SK-N-SH treated with all-trans-retinoic acid at 6 μM for 48 hours (cell line): ENCODE measurements around the gene HIF1AN.

Experiments used
- OSR1 ChIP-seq: fragments of 250-450 bp; sonication (Bioruptor Pico); IDR thresholded peaks from 2 replicates; pipeline ENCODE4 v1.8.0; 2022; ENCODE audit warnings: moderate library complexity, mild to moderate bottlenecking, inconsistent platforms
- PPARA ChIP-seq: fragments of 250-450 bp; sonication (Bioruptor Pico); IDR thresholded peaks from 2 replicates; pipeline ENCODE4 v1.5.0; 2020; ENCODE audit warnings: mild to moderate bottlenecking, borderline replicate concordance
- RARB ChIP-seq: fragments of 250-450 bp; sonication (Bioruptor Pico); IDR thresholded peaks from 2 replicates; pipeline ENCODE4 v1.8.0; 2021; ENCODE audit warnings: mild to moderate bottlenecking, moderate library complexity
- TCF4 ChIP-seq: fragments of 250-450 bp; sonication (Bioruptor Pico); IDR thresholded peaks from 2 replicates; pipeline ENCODE4 v1.8.0; 2021; ENCODE audit warnings: mild to moderate bottlenecking, moderate library complexity, borderline replicate concordance
- TOX ChIP-seq: fragments of 250-450 bp; sonication (Bioruptor Pico); IDR thresholded peaks from 2 replicates; pipeline ENCODE4 v1.8.0; 2021; ENCODE audit warnings: mild to moderate bottlenecking, moderate library complexity, borderline replicate concordance
- ZFP3 ChIP-seq: fragments of 250-450 bp; sonication (Bioruptor Pico); IDR thresholded peaks from 2 replicates; pipeline ENCODE4 v1.5.0; 2020; ENCODE audit warnings: mild to moderate bottlenecking, moderate library complexity
- ZFP30 ChIP-seq: fragments of 450-650 bp; formaldehyde crosslinking; IDR thresholded peaks from 2 replicates; pipeline ENCODE4 v1.5.0; 2022; ENCODE audit warnings: mild to moderate bottlenecking, moderate library complexity
- TF ChIP-seq, protein P1 (sequence below): fragments of 250-450 bp; sonication (Bioruptor Pico); IDR thresholded peaks from 2 replicates; pipeline ENCODE4 v1.8.0; 2020; ENCODE audit warnings: mild to moderate bottlenecking, moderate library complexity, borderline replicate concordance
- TF ChIP-seq, protein P2 (sequence below): fragments of 250-450 bp; sonication (Bioruptor Pico); IDR thresholded peaks from 2 replicates; pipeline ENCODE4 v1.8.0; 2021; ENCODE audit warnings: low read depth, mild to moderate bottlenecking, moderate library complexity, borderline replicate concordance

DNA sequence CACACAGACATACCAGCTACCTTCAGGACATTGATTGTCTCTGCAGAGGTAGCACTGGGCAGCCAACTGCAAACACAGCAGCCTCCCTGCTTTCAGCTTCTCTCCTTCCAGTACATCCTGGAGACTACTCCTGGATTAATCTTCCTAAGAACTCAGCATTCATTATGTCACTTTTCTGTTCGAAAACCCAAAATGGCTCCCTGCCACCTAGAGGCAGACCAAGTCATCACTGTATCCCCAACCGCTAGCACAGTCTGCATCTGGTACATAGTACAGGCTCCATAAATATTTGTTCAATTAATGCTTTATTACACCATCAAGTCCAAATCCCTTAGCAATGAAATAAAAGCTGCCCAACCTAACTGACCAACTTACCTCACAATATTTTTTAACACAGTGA lies 11.1 kb upstream of the HIF1AN start:
- TF ChIP-seq ZFP3 (CRISPR knock-in tag) (no peak), ZFP30 (no peak), TOX (CRISPR knock-in tag) (no peak), RARB (no peak), PPARA (CRISPR knock-in tag) (no peak), TCF4 (CRISPR knock-in tag) (no peak), OSR1 (CRISPR knock-in tag) (no peak)
- TF ChIP-seq, protein P1, sequence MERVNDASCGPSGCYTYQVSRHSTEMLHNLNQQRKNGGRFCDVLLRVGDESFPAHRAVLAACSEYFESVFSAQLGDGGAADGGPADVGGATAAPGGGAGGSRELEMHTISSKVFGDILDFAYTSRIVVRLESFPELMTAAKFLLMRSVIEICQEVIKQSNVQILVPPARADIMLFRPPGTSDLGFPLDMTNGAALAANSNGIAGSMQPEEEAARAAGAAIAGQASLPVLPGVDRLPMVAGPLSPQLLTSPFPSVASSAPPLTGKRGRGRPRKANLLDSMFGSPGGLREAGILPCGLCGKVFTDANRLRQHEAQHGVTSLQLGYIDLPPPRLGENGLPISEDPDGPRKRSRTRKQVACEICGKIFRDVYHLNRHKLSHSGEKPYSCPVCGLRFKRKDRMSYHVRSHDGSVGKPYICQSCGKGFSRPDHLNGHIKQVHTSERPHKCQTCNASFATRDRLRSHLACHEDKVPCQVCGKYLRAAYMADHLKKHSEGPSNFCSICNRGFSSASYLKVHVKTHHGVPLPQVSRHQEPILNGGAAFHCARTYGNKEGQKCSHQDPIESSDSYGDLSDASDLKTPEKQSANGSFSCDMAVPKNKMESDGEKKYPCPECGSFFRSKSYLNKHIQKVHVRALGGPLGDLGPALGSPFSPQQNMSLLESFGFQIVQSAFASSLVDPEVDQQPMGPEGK (CRISPR knock-in tag) = no peak
- TF ChIP-seq, protein P2, sequence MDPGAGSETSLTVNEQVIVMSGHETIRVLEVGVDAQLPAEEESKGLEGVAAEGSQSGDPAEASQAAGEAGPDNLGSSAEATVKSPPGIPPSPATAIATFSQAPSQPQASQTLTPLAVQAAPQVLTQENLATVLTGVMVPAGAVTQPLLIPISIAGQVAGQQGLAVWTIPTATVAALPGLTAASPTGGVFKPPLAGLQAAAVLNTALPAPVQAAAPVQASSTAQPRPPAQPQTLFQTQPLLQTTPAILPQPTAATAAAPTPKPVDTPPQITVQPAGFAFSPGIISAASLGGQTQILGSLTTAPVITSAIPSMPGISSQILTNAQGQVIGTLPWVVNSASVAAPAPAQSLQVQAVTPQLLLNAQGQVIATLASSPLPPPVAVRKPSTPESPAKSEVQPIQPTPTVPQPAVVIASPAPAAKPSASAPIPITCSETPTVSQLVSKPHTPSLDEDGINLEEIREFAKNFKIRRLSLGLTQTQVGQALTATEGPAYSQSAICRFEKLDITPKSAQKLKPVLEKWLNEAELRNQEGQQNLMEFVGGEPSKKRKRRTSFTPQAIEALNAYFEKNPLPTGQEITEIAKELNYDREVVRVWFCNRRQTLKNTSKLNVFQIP (CRISPR knock-in tag) = no peak
